HepG2 (cell line): ENCODE results near the gene HIF3A. TPM values are rescaled to one million over a fixed set of nuclear protein-coding genes. Genes with fewer than 3 reads are reported as not detected.

Experiments
- ATAC-seq: fragments of 200-7000 bp; cut with Tn5 transposase; 3 replicates; pipeline ENCODE4 v1.9.1; 2020; ENCODE audit warnings: mild to moderate bottlenecking, moderate library complexity
- BruUV-seq: library from RNA; stranded (reverse); fragments of 400-500 nt; replicated peaks from 2 replicates; lab custom pipeline; 2021; lab: Mats Ljungman, UMichigan
- CTCF ChIA-PET: fragments of 300-600 bp; formaldehyde crosslinking; extraction: SDS; loops from one replicate; lab custom pipeline; 2021; ENCODE audit warnings: low total read pairs, inconsistent platforms, low intra/inter-chr PET ratio; lab: Yijun Ruan, JAX
- POLR2A ChIA-PET: fragments of 350-600 bp; sonication (Branson Sonifier 250); formaldehyde crosslinking; loops from one replicate; lab custom pipeline; 2020; ENCODE audit warnings: antibody characterized with exemption, inconsistent platforms; lab: Yijun Ruan, JAX
- DNase-seq: peaks from one replicate; pipeline ENCODE4 v3.0.0-alpha.2; 2015; ENCODE audit warnings: low spot score
- FAIRE-seq: peaks from 3 replicates; lab custom pipeline; 2011; peaks lifted over from hg19 to GRCh38; lab: Jason Lieb, UNC
- H2AFZ ChIP-seq: one replicate; pipeline ENCODE4 v1.6.1; 2011; ENCODE audit warnings: low read length, inconsistent platforms
- H3K27ac ChIP-seq: fragments of 300-600 bp; 3 replicates; pipeline ENCODE4 v1.8.0; 2011; ENCODE audit warnings: mixed run types, mild to moderate bottlenecking, mixed read lengths, low read length, inconsistent platforms; ENCODE audit not compliant: insufficient read depth; ENCODE audit errors: extremely low read length
- H3K27me3 ChIP-seq, 2 experiments: fragments of 200-600 bp in 1 of 2; 2 replicates in 1 of 2; 3 replicates in 1 of 2; pipeline versions ENCODE4 v1.6.0 to v1.8.0; 2011; ENCODE audit warnings: low read length in 2 of 2, mild to moderate bottlenecking in 2 of 2, moderate library complexity in 2 of 2, inconsistent platforms in 1 of 2; ENCODE audit not compliant: insufficient read depth in 2 of 2, control insufficient read depth in 1 of 2
- H3K36me3 ChIP-seq, 2 experiments: fragments of 200-600 bp in 1 of 2; replicated peaks in 1 of 2; 2 replicates in 1 of 2; 3 replicates in 1 of 2; pipeline versions ENCODE4 v1.5.1 to v1.8.0; 2011; ENCODE audit warnings: low read length in 2 of 2, inconsistent platforms in 1 of 2; ENCODE audit not compliant: insufficient read depth in 2 of 2, control insufficient read depth in 1 of 2
- H3K4me1 ChIP-seq: 2 replicates; pipeline ENCODE4 v1.5.1; 2012; ENCODE audit warnings: low read length, inconsistent platforms; ENCODE audit not compliant: insufficient read depth
- H3K4me2 ChIP-seq: 2 replicates; pipeline ENCODE4 v1.6.0; 2011; ENCODE audit warnings: low read depth, low read length, inconsistent platforms
- H3K4me3 ChIP-seq, 3 experiments: fragments of 200-600 bp in 1 of 3; sonication (generic), shearing (Covaris generic) in 1 of 3; replicated peaks in 1 of 3; 2 replicates each; pipeline ENCODE4 v1.5.1; 2011 to 2016; ENCODE audit warnings: low read length in 3 of 3, inconsistent platforms in 2 of 3, low read depth in 2 of 3, mild to moderate bottlenecking in 2 of 3, control low read depth in 1 of 3, mixed read lengths in 1 of 3; ENCODE audit not compliant: insufficient read depth in 1 of 3
- H3K79me2 ChIP-seq: one replicate; pipeline ENCODE4 v1.6.1; 2011; ENCODE audit warnings: low read length, inconsistent platforms; ENCODE audit not compliant: insufficient read depth
- H3K9ac ChIP-seq: 2 replicates; pipeline ENCODE4 v1.6.0; 2011; ENCODE audit warnings: mild to moderate bottlenecking, low read depth, low read length, inconsistent platforms; ENCODE audit not compliant: insufficient read depth
- H3K9me3 ChIP-seq: 2 replicates; pipeline ENCODE4 v1.5.1; 2012; ENCODE audit warnings: mild to moderate bottlenecking, low read length
- H4K20me1 ChIP-seq: 2 replicates; pipeline ENCODE4 v1.6.0; 2011; ENCODE audit warnings: inconsistent platforms, mild to moderate bottlenecking, low read length, moderate library complexity; ENCODE audit not compliant: insufficient read depth
- ATM ChIP-seq: fragments of 450-650 bp; IDR thresholded peaks from 2 replicates; pipeline ENCODE4 v1.7.1; 2017; ENCODE audit warnings: mild to moderate bottlenecking, borderline replicate concordance
- IKZF1 ChIP-seq: fragments of 450-650 bp; IDR thresholded peaks from 2 replicates; pipeline ENCODE4 v1.7.1; 2016
- JUN ChIP-seq: sonication (generic); formaldehyde crosslinking; IDR thresholded peaks from 2 replicates; pipeline ENCODE4 v1.4.0; 2020; ENCODE audit warnings: mild to moderate bottlenecking, missing genetic modification reagents
- SNRNP70 ChIP-seq: fragments of 200-400 bp; formaldehyde crosslinking; IDR thresholded peaks from 2 replicates; pipeline ENCODE4 v1.6.1; 2017; ENCODE audit warnings: mild to moderate bottlenecking, low read depth, low read length, moderate library complexity
- TBL1XR1 ChIP-seq: fragments of 150-350 bp; IDR thresholded peaks from 2 replicates; pipeline ENCODE4 v1.6.1; 2014; ENCODE audit warnings: borderline replicate concordance, low read length; ENCODE audit not compliant: partially characterized antibody
- ZNF143 ChIP-seq: sonication (generic); formaldehyde crosslinking; IDR thresholded peaks from 2 replicates; pipeline ENCODE4 v1.4.0; 2020; ENCODE audit warnings: missing genetic modification reagents
- ZNF296 ChIP-seq: sonication (generic); formaldehyde crosslinking; conservative IDR thresholded peaks from 2 replicates; pipeline ENCODE4 v1.5.0; 2020; ENCODE audit warnings: mild to moderate bottlenecking, missing genetic modification reagents
- WGBS: methylation state at CpG from one replicate; pipeline ENCODE4 v1.1.6; 2017; ENCODE audit warnings: low lambda C conversion rate; 5-methylcytosine and 5-hydroxymethylcytosine counted together
- in situ Hi-C: cut with HindIII; loops from 2 replicates; pipeline ENCODE4 v1.10.0; 2017; ENCODE audit warnings: low pct_unique_long_range_greater_than_20kb; ENCODE audit not compliant: extremely low pct_ligation_motif_present
- intact Hi-C: fragments of 100-400 bp; cut with micrococcal nuclease; formaldehyde crosslinking; loops from one replicate; pipeline ENCODE4 v1.10.0; 2022; ENCODE audit not compliant: unreplicated experiment
- polyA plus RNA-seq, 8 experiments: library from polyadenylated mRNA; depleted of rRNA in 3 of 8; stranded (reverse) in 7 of 8; unstranded in 1 of 8; fragments of >200 nt; fragmentation: Illumina TruSeq in 4 of 8; extraction: Trizol in 4 of 8; gene quantifications; 2 replicates each; pipeline versions ENCODE4 v1.2.1 to v1.2.3, GENCODE V29; 2011 to 2016; ENCODE audit warnings: low read depth in 4 of 8, missing spikeins in 1 of 8, mixed read lengths in 1 of 8; ENCODE audit not compliant: insufficient read depth in 1 of 8
- total RNA-seq, 5 experiments: library from RNA; depleted of rRNA; stranded (reverse); fragments of >200 nt; fragmentation: Illumina TruSeq; extraction: Trizol; gene quantifications; 2 replicates each; pipeline ENCODE4 v1.2.3, GENCODE V29; 2016; ENCODE audit warnings: low read depth in 1 of 5
- TF ChIP-seq, protein P1 (sequence below): sonication (generic); formaldehyde crosslinking; IDR thresholded peaks from 2 replicates; pipeline ENCODE4 v1.5.1; 2020; ENCODE audit warnings: missing genetic modification reagents, mild to moderate bottlenecking, borderline replicate concordance
- TF ChIP-seq, protein P2 (sequence below): sonication (generic); formaldehyde crosslinking; IDR thresholded peaks from 2 replicates; pipeline ENCODE4 v1.4.0; 2020; ENCODE audit warnings: missing genetic modification reagents

Gene HIF3A
- total and polyA plus RNA-seq, 2 of the 13 experiments (the other 11 are each of a cell fraction or from before 2014, with no cell fraction given): 0.09 to 0.22 TPM

DNA sequence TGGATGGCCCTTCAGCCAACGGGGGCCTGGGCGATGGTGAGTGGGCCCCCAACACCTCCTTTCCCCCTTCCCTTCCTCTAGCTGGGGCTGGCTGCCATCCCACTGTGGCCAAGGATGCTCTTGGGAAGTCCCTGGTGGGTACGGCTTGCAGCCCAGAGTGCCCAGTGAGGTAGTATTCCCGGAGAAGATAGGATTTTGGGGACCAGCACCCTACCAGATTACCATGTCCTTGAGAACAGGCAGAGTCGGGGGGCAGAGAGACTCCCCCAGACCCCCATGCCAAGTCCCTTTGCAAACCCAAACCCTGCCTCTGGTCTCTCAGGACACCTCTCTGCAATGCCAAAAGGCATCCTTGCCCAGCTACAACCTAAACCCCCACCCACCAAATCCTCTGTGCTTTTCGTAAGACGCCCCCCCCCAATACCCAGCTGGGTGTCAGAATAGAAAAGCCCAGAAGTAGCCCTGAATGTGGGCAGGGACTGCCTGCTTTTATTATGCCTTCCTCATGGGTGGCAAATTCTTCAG, 1.7 kb downstream of the HIF3A start:
- CTCF ChIA-PET: no interaction called here

DNA sequence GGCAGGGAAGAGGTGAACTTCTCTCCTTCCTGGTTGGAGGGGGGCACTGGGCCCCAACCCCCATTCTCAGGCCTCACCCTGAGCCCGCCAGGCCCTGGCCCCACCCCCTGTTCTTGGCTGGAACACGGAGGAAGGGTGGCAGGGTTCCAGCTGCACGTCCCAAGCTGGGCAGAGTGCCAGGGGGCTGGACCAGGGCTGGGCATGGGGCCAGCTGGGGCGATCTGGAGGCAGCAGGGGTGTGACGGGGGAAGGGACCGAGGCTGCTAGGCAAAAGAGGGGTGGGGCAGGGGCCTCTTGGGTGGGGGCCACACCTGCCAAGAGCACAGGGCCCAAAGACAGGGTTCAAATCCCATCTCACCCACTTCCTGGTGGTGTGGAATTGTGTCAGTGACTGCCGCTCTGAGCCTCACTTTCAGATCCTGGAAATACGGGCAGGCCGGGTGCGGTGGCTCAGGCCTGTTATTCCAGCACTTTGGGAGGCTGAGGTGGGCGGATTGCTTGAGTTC, 2.2 kb downstream of the HIF3A start:
- no peaks in the 10 kb centered on the region for H3K36me3 ChIP-seq
- in situ Hi-C loops: loop anchor here (5.0 kb wide), 1 partner anchor 188 kb away; no protein-coding TSS in a partner anchor
- peak overlapping the region; percentile 49 for H3K4me2 ChIP-seq
- no peak overlapping the region for H2AFZ ChIP-seq
- H3K27ac ChIP-seq: no peak overlapping the region
- peaks cover 0 to 6% of the 10 kb centered on the region in 2 experiments; a peak in 1 of 5 replicates for H3K27me3 ChIP-seq
- no peaks in the 10 kb centered on the region for H4K20me1 ChIP-seq
- no TSS peak for BruUV-seq
- DNase-seq: peak; percentile 54
- POLR2A ChIA-PET: interaction anchor here (0.7 to 1.1 kb wide), 2 partner anchors 13 to 48 kb away, joined by 3 to 8 read pairs; no protein-coding TSS in a partner anchor
- peak; percentile 34 for ATAC-seq
- CTCF ChIA-PET: no interaction called here
- 36% methylated on average over 5 of the region's 11 CpGs for WGBS
- intact Hi-C loops: no loop called here
- 0 out of 6 replicates have a peak overlapping the region, but pooled peaks of 1 of the 3 experiments have one; percentile 6 for H3K4me3 ChIP-seq
- H3K4me1 ChIP-seq: peaks cover 75% of the 10 kb centered on the region
- no peak for FAIRE-seq
- no peak overlapping the region for H3K9ac ChIP-seq
- no peaks in the 10 kb centered on the region for H3K9me3 ChIP-seq
- H3K79me2 ChIP-seq: no peaks in the 10 kb centered on the region
- TF ChIP-seq IKZF1 (no peak), ATM (no peak), ZNF296 (CRISPR knock-in tag) (no peak), TBL1XR1 (no peak), SNRNP70 (no peak), JUN (CRISPR knock-in tag) (no peak)

More for the DNA sequence above, 1.7 kb downstream of the HIF3A start:
- WGBS: 27% methylated on average over 3 of the region's 7 CpGs
- H3K4me3 ChIP-seq: 0 out of 6 replicates have a peak overlapping the region, but pooled peaks of 1 of the 3 experiments have one; percentile 6
- no peaks in the 10 kb centered on the region for H3K79me2 ChIP-seq
- DNase-seq (no peak), ATAC-seq (no peak), FAIRE-seq (no peak)
- no peak for TF ChIP-seq ZNF143 (CRISPR knock-in tag)
- TF ChIP-seq, protein P1, sequence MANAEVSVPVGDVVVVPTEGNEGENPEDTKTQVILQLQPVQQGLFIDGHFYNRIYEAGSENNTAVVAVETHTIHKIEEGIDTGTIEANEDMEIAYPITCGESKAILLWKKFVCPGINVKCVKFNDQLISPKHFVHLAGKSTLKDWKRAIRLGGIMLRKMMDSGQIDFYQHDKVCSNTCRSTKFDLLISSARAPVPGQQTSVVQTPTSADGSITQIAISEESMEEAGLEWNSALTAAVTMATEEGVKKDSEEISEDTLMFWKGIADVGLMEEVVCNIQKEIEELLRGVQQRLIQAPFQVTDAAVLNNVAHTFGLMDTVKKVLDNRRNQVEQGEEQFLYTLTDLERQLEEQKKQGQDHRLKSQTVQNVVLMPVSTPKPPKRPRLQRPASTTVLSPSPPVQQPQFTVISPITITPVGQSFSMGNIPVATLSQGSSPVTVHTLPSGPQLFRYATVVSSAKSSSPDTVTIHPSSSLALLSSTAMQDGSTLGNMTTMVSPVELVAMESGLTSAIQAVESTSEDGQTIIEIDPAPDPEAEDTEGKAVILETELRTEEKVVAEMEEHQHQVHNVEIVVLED (CRISPR knock-in tag): no peak
- TF ChIP-seq, protein P2, sequence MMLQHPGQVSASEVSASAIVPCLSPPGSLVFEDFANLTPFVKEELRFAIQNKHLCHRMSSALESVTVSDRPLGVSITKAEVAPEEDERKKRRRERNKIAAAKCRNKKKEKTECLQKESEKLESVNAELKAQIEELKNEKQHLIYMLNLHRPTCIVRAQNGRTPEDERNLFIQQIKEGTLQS (CRISPR knock-in tag): no peak
- peaks cover 71% of the 10 kb centered on the region for H3K4me1 ChIP-seq
- in situ Hi-C loops (loop anchor here (5.0 kb wide), 1 partner anchor 189 kb away; no protein-coding TSS in a partner anchor), intact Hi-C loops (no loop called here)
- H4K20me1 ChIP-seq: no peaks in the 10 kb centered on the region
- POLR2A ChIA-PET: interaction anchor here (0.7 to 1.1 kb wide), 2 partner anchors 13 to 49 kb away, joined by 3 to 8 read pairs; no protein-coding TSS in a partner anchor
- peak overlapping the region; percentile 49 for H3K4me2 ChIP-seq
- BruUV-seq: no TSS peak
- H3K9me3 ChIP-seq: no peaks in the 10 kb centered on the region
- H3K27ac ChIP-seq: no peak overlapping the region
- H2AFZ ChIP-seq: no peak overlapping the region
- H3K36me3 ChIP-seq: no peaks in the 10 kb centered on the region
- peaks cover 0 to 6% of the 10 kb centered on the region in 2 experiments; a peak in 1 of 5 replicates for H3K27me3 ChIP-seq
- H3K9ac ChIP-seq: no peak overlapping the region
